Right cardiac atrium (tissue), 5 donors: ENCODE results near the gene DERL3. TPM values are rescaled to one million over a fixed set of nuclear protein-coding genes. Genes with fewer than 3 reads are reported as not detected.

Source experiments
- ATAC-seq, 2 donors: fragments of 200-7000 bp; cut with Tn5 transposase; one replicate each; pipeline versions ENCODE4 v1.8.0 to v1.9.1; 2020; ENCODE audit warnings: moderate library complexity in 2 of 2, mild to moderate bottlenecking in 1 of 2
- DNase-seq, 3 donors: peaks; one replicate each; pipeline ENCODE4 v3.0.0-alpha.2; 2020
- H3K27ac ChIP-seq: one replicate; pipeline ENCODE4 v1.5.1; 2013; ENCODE audit warnings: mild to moderate bottlenecking, low read length, control low read depth, moderate library complexity
- H3K27me3 ChIP-seq: one replicate; pipeline ENCODE4 v1.6.1; 2013; ENCODE audit not compliant: control insufficient read depth, insufficient read depth
- H3K4me1 ChIP-seq: one replicate; pipeline ENCODE4 v1.6.1; 2013; ENCODE audit warnings: low read length; ENCODE audit not compliant: control insufficient read depth, insufficient read depth
- H3K4me3 ChIP-seq: one replicate; pipeline ENCODE4 v1.5.1; 2013; ENCODE audit warnings: low read length, control low read depth
- H3K9me3 ChIP-seq: one replicate; pipeline ENCODE4 v1.6.1; 2013; ENCODE audit warnings: low read length; ENCODE audit not compliant: control insufficient read depth
- WGBS: extraction: QIAGEN DNeasy Blood & Tissue Kit; methylation state at CpG from one replicate; pipeline ENCODE4 v1.1.7; 2013; 5-methylcytosine and 5-hydroxymethylcytosine counted together
- intact Hi-C, 4 donors: fragments of 100-400 bp; cut with DNase I; formaldehyde crosslinking; loops; one replicate each; pipeline versions ENCODE4 v1.11.0 to v1.14.0; 2022 to 2023
- polyA plus RNA-seq: library from polyadenylated mRNA; stranded (reverse); fragments of 200-250 nt; gene quantifications from one replicate; pipeline ENCODE4 v1.2.3, GENCODE V29; 2013
- total RNA-seq, 4 donors: library from RNA; stranded (reverse); fragmentation: NEBNext Ultra II Directional; extraction: Animal tissue kit (Norgen Biotek cat#: 25700); gene quantifications; one replicate each; pipeline ENCODE4 v1.2.1, GENCODE V29; 2021
- donor health status: healthy with polysubstance abuse.
- donor health status: DM: no; HTN: yes; CAD: no.
- donor health status: DM: no; HTN: no; CAD: no.
- donor health status: DM: no; HTN: yes; CAD: no; lungs with severe emphysema.
- donor health status: DM: yes; HTN: yes; CAD: no.

DERL3 gene
- total and polyA plus RNA-seq, 5 donors = 5.0 to 11.6 (median 6.9) TPM

DNA sequence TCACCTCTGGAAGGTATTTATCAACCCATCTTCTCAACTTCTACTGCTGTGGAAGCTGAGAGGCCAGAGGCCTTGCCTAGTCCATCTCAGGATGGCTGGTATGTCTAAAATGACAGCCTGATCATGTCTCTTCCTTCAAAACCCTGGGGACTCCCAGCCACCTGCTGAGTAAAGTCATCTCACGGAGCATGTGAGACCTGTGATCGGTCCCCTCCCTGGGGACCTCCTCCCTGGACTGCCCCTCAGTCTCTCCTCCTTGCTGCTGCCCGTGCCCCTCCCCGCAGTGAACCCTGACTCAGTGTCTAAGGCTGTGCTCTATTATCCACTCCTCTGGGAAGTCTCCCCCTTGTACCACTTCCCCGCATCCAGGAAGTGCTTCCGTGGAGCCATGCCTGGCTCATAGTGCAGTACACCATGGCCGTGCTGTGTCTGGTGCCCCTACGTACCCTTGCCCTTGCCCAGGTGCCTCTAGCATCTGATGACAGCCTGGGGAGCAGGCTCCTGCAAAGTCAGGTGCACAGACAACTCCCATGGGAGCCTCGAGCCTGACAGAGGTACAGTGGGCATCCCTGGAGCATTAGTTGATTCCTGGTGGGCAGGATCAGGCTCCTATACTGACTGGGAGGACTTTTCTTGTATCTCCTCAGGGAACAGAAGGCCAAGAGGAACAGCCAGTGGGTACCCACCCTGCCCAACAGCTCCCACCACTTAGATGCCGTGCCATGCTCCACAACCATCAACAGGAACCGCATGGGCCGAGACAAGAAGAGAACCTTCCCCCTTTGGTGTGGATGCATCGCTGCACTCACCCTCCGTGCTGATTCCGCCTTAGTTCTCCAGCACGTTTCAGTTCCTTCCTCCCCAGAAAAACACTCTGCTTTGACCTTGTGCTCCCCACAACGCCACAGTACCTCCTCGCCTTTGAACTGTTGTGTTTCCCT, 38.2 kb downstream of the DERL3 start:
- peak in 1 of 3 donors; percentile 30 for DNase-seq
- H3K4me1 ChIP-seq = peaks cover 2% of the 10 kb centered on the region
- 90% methylated on average over 18 of the region's 18 CpGs for WGBS
- no peaks in the 10 kb centered on the region for H3K9me3 ChIP-seq
- intact Hi-C loops = no loop called here
- no peak overlapping the region for H3K27ac ChIP-seq
- ATAC-seq = no peak
- H3K4me3 ChIP-seq = no peak overlapping the region
- H3K27me3 ChIP-seq = no peaks in the 10 kb centered on the region

DNA sequence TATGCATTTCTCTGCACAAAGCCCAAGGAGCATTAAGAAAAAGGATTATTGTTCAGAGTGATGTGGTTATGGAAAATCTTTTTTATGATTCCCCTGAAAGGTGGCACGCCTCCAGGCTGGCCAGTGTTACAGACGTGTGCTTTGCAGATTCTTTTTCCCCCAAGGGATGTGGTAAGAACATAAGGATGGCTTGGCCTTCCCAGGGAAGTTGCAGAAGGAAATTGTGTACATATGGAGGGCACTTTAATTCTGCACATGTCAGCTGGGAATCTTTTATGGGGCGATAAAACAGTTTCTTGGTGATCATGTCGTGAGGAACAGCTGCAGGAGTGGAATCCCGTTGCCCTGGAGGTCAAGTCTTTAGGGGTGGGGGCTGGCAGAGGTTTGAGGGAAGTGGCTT, 42.3 kb downstream of the DERL3 start:
- DNase-seq = no peak
- no peak overlapping the region for H3K27ac ChIP-seq
- intact Hi-C loops = no loop called here
- H3K4me3 ChIP-seq = no peak overlapping the region
- H3K4me1 ChIP-seq = no peaks in the 10 kb centered on the region
- H3K9me3 ChIP-seq = no peaks in the 10 kb centered on the region
- no peak for ATAC-seq
- 66% methylated on average over 5 of the region's 5 CpGs for WGBS
- H3K27me3 ChIP-seq = no peaks in the 10 kb centered on the region

GRCh38 chr22:23793326-23793725, 45.5 kb downstream of the DERL3 start:
- DNase-seq (peak in 1 of 3 donors; percentile 3), ATAC-seq (no peak)
- no peaks in the 10 kb centered on the region for H3K27me3 ChIP-seq
- H3K9me3 ChIP-seq = no peaks in the 10 kb centered on the region
- H3K4me3 ChIP-seq = no peak overlapping the region
- WGBS = 79% methylated on average over 8 of the region's 8 CpGs
- intact Hi-C loops = no loop called here
- H3K4me1 ChIP-seq = no peaks in the 10 kb centered on the region
- no peak overlapping the region for H3K27ac ChIP-seq

DNA sequence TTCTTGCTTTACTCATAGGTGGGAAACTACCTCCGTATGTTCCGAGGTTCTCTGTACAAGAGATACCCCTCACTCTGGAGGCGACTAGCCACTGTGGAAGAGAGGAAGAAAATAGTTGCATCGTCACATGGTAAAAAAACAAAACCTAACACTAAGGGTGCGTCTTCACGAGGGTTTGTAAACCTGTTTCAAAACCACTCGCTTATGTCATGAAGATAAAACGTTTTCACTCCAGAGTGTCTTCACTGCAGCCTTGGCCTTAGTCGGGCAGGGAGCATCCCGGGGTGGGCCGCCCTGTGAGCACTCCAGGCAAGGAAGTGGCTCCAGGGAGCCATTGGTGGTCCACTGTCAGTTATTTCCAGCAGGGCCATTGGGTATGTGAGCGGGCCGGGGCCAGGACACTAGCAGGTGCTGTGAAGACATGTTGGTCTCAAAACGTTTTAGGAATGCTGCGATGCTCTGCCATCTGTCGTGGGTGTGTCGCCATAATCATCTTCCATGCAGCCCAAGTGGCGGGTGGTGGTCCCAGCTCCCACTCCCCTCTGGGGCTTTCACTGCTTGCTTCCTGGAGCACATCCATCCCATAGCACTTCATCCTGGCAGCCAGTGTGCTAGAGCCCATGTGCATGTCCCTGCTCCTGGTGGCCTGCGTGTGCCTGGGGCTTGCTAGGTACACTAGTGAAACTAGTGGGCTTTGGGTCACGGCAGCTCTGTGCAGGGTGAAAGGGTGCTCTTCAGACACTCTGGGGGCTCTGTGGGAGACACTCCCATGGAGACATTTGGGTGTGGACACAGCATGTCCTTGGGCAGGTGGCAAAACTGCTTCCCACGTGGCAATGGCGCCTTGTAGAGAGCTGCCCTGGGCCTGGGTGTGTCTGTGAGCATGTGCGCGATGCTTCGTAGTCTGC, 46.8 kb downstream of the DERL3 start:
- ATAC-seq (no peak), DNase-seq (peak in 1 of 3 donors; percentile 36)
- Histone ChIP-seq H3K27me3 (no peaks in the 10 kb centered on the region), H3K4me1 (no peaks in the 10 kb centered on the region), H3K27ac (no peak overlapping the region), H3K4me3 (no peak overlapping the region), H3K9me3 (no peaks in the 10 kb centered on the region)
- 80% methylated on average over 25 of the region's 25 CpGs for WGBS
- intact Hi-C loops = no loop called here

DNA sequence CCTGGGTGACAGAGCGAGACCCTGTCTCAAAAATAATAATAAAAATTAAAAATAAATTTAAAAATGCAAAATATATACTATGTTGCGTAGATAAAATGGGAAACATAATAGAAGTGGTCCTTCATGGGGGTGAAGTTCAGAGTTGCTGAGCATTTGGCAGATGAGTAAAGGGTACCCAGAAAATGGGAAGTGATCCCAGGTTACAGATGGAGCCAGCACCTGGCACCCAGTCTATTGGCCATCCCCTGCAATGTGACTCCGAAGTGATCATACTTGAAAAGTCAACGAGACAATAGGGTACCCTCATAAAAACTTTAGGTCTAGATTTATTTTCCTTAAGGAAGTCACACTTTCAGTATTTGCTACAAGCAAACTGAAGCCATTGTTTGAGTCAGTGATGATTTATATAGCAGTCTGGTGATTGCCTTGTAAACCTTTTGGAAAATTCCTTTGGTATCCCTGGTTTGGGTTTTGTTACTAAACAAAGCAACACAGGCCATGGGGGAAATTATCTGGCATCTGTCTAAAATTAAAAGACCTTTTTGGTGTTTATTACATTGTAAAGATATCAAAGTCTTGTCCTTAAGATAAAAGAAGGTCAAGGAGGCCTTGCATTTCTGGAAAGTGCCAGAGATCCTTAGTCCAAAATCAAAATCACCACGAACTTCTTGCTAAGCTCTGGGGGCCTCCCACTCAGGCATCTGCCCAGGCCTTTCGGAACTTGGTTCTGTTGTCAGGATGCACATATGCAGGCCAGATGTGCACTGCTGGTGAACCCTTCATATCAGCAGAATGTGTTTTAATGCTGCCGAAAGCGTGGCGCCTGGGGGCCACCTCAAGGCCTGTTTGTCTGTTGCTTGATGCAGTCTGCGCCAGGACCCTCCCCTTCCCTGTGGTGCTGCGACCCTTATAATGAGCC, 47.7 kb downstream of the DERL3 start:
- ATAC-seq = no peak
- no peak overlapping the region for H3K4me3 ChIP-seq
- H3K27ac ChIP-seq = no peak overlapping the region
- peak in 2 of 3 donors; percentile 66 to 76 for DNase-seq
- no peaks in the 10 kb centered on the region for H3K9me3 ChIP-seq
- H3K4me1 ChIP-seq = peaks cover 4% of the 10 kb centered on the region
- no peaks in the 10 kb centered on the region for H3K27me3 ChIP-seq
- intact Hi-C loops = no loop called here
- WGBS = 50% methylated on average over 11 of the region's 11 CpGs

- DNase-seq (peak in 1 of 3 donors; percentile 9), ATAC-seq (no peak)
- Histone ChIP-seq H3K27ac (no peak overlapping the region), H3K27me3 (no peaks in the 10 kb centered on the region), H3K4me3 (no peak overlapping the region), H3K9me3 (no peaks in the 10 kb centered on the region), H3K4me1 (peaks cover 4% of the 10 kb centered on the region)
- intact Hi-C loops = no loop called here
- WGBS = 75% methylated on average over 4 of the region's 4 CpGs
Measured at GRCh38 chr22:23789638-23790037, 49.2 kb downstream of the DERL3 start.

DNA sequence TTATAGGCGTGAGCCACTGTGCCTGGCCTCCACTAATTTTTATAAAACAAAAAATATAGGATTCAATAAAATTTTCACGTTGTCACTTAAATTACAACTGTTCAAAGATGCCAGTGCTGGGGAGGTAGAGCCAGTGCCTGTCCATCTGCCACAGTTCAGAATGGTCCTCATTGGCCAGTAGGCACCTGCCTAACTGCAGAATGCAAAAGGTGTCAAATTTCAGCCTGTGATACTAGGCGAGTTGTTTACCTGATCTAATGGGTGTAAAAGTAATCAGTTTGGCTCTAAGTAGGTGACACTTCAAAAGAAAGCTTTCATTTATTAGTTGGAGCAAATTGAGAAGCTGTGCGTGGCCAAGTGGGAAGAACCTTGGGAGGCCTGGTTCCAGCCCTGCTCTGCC, 49.7 kb downstream of the DERL3 start:
- H3K4me1 ChIP-seq = peaks cover 4% of the 10 kb centered on the region
- no peak for ATAC-seq
- no peak overlapping the region for H3K27ac ChIP-seq
- H3K27me3 ChIP-seq = no peaks in the 10 kb centered on the region
- peak in 1 of 3 donors; percentile 19 for DNase-seq
- 77% methylated on average over 4 of the region's 4 CpGs for WGBS
- H3K9me3 ChIP-seq = no peaks in the 10 kb centered on the region
- no peak overlapping the region for H3K4me3 ChIP-seq
- intact Hi-C loops = no loop called here

GRCh38 chr22:23787910-23788309, 50.9 kb downstream of the DERL3 start:
- H3K4me1 ChIP-seq = peaks cover 4% of the 10 kb centered on the region

DNA sequence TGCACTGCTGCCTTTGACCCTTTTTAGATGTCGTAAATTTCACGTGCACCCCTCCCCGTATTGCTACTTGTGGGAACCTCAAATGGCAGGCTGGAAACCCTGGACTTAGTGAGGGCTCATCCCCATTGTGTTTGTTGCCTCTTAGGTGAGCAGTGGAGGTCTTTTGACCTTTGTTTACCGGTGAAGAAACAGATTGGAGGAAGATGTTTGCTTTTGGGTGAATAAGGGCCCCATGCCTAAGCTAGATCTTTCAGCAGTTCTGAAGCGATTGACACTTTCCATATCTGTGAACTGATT, 51.3 kb downstream of the DERL3 start:
- ATAC-seq = no peak
- Histone ChIP-seq H3K4me1 (peaks cover 4% of the 10 kb centered on the region), H3K9me3 (no peaks in the 10 kb centered on the region), H3K27me3 (no peaks in the 10 kb centered on the region), H3K4me3 (peak overlapping the region; percentile 86), H3K27ac (peak overlapping the region; percentile 99)
- intact Hi-C loops = no loop called here
- DNase-seq = no peak
- WGBS = 1% methylated on average over 5 of the region's 5 CpGs

More at GRCh38 chr22:23787910-23788309, 50.9 kb downstream of the DERL3 start:
- ATAC-seq (no peak), DNase-seq (peak in 1 of 3 donors; percentile 30)
- Histone ChIP-seq H3K27me3 (no peaks in the 10 kb centered on the region), H3K9me3 (no peaks in the 10 kb centered on the region), H3K4me3 (peak overlapping the region; percentile 86), H3K27ac (no peak overlapping the region)
- intact Hi-C loops = no loop called here
- WGBS = 48% methylated on average over 3 of the region's 3 CpGs

DNA sequence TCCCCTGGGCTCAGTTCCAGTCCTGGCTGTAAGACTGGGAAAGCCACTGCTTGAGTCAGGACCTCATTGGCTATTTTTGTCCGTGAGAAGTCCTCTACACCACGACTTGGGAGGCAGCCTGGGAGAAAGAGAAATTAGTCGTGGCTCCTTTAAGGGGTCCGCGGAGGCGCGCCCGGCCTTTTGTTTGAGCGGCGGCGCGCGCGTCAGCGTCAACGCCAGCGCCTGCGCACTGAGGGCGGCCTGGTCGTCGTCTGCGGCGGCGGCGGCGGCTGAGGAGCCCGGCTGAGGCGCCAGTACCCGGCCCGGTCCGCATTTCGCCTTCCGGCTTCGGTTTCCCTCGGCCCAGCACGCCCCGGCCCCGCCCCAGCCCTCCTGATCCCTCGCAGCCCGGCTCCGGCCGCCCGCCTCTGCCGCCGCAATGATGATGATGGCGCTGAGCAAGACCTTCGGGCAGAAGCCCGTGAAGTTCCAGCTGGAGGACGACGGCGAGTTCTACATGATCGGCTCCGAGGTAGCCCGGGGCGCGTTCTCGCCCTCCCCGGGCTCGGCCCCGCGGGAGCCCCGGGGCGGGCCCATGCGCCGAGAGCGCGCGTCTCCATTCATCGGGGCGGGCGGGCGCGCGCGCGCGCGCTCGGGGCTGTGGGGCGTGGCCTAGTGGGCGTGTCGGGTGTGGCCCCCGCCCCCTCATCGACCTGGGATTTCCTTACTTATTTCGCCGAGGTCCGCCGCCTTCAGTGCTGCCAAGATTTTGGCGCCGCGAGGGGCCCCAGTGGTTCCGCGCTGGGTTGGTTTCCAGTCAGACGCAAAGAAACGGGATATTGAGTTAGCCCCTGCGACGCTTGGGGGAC, 51.8 kb downstream of the DERL3 start, which contains the start of gene SMARCB1:
SMARCB1 (plus strand) TSS at position 215 of the 848 bp plus-strand sequence; CDS start at position 419, 204 bp downstream.
- WGBS = under 1% methylated on average over 97 of the region's 97 CpGs
- DNase-seq (peak; percentile 93 to 98 (median 97)), ATAC-seq (peak; percentile 95)
- Histone ChIP-seq H3K4me3 (peak within 1 kb of the TSS; percentile 86), H3K27ac (peak within 1 kb of the TSS; percentile 99), H3K4me1 (peaks cover 4% of the 10 kb centered on the region), H3K9me3 (no peaks in the 10 kb centered on the region), H3K27me3 (no peaks in the 10 kb centered on the region)
- intact Hi-C loops = no loop called here
